Measurements from ENCODE around the gene SLC12A9. TPM values are rescaled to one million over a fixed set of nuclear protein-coding genes. Genes with fewer than 3 reads are reported as not detected.

The SLC12A9 gene
- total RNA-seq, 1 donor from 2014 or later = 30.5 TPM

DNA sequence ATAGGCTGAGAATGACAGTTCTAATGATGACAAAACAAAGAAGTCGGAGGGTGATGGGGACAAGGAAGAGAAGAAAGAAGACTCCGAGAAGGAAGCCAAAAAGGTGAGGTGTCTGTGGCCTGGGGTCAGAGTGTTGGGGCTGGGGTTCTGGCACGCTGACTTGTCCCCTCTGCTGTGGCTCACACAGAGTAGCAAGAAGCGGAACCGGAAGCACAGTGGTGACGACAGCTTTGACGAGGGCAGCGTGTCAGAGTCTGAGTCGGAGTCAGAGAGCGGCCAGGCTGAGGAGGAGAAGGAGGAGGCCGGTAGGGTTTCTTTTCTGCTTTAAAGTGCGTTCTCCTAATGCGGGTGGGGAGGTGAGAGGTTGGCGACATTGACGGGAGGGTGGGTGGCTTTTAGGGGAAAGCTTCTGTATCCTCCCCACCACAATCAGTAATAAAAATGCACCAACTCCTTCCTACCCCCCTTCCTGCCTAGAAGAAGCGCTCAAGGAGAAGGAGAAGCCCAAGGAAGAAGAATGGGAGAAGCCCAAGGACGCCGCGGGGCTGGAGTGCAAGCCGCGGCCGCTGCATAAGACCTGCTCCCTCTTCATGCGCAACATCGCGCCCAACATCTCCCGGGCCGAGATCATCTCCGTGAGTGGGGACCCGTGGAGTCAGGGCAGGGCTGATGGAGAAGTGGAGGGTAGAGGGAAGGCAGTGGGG is 32.4 kb downstream of the SLC12A9 start:
- peaks cover 84% of the 10 kb centered on the region for H3K79me2 ChIP-seq (ENCODE audit: insufficient read depth, low read length)
- peaks cover 30% of the 10 kb centered on the region for H3K36me3 Mint-ChIP-seq (ENCODE audit: low read depth, unreplicated experiment)
- FAIRE-seq = no peak

DNA sequence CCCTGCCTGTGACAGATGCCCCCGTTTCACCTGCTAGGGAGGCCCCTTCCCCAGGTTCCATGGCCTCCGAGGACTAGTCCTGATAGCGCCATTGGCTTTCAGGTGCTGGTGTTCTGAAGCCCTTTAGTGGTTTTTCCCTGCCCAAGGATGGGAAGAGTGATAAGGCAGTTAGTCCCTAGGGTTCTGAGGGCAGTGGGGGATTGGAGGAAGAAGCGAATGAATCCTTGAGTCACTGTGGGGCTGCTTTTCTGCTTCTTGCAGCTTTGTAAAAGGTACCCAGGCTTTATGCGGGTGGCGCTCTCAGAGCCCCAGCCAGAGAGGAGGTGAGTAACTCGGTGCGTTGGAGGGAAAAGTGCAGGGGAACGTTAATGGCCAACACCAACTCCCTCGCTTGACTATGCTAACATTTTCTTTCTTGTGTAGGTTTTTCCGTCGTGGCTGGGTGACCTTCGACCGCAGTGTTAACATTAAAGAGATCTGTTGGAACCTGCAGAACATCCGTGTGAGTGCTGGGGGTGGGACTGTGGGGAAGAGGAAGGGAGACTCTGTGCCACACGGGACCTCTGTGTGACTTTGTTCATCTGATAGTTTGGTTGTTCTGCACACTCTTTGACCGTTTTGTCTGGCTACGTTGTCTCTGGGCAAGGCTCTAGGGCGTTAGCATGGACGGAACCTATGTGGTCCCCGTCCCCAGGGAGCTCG is 33.1 kb downstream of the SLC12A9 start:
- H3K36me3 ChIP-seq (ENCODE audit: insufficient read depth, low read length) = peaks cover 45% of the 10 kb centered on the region
- no peak for FAIRE-seq

More for the DNA sequence above, 32.4 kb downstream of the SLC12A9 start:
- no peak for DNase-seq (ENCODE audit: low read depth)
- H3K4me1 Mint-ChIP-seq (ENCODE audit: low read depth, unreplicated experiment) = peaks cover 10% of the 10 kb centered on the region
- peaks cover 77% of the 10 kb centered on the region for H4K20me1 ChIP-seq (ENCODE audit: insufficient read depth, low read length)
- H3K27me3 Mint-ChIP-seq (ENCODE audit: low read depth, unreplicated experiment) = no peaks in the 10 kb centered on the region
- H3K4me3 ChIP-seq (ENCODE audit: insufficient read depth, low read depth, low read length) = no peak overlapping the region
- no peak overlapping the region for H3K27ac ChIP-seq (ENCODE audit: low read depth, low read length)
- H3K9me3 Mint-ChIP-seq (ENCODE audit: unreplicated experiment) = peaks cover under 1% of the 10 kb centered on the region
- H3K9me3 ChIP-seq (ENCODE audit: insufficient read depth, low read depth, low read length) = no peaks in the 10 kb centered on the region
- H3K27me3 ChIP-seq (ENCODE audit: insufficient read depth, low read length) = no peaks in the 10 kb centered on the region
- H3K36me3 ChIP-seq (ENCODE audit: insufficient read depth, low read length) = peaks cover 48% of the 10 kb centered on the region
- H2AFZ ChIP-seq (ENCODE audit: low read depth, low read length) = no peak overlapping the region
- peak overlapping the region; percentile 80 for H3K27ac Mint-ChIP-seq (ENCODE audit: unreplicated experiment)
- no peak overlapping the region for H3K4me3 Mint-ChIP-seq (ENCODE audit: unreplicated experiment)
- TF ChIP-seq, protein P1, sequence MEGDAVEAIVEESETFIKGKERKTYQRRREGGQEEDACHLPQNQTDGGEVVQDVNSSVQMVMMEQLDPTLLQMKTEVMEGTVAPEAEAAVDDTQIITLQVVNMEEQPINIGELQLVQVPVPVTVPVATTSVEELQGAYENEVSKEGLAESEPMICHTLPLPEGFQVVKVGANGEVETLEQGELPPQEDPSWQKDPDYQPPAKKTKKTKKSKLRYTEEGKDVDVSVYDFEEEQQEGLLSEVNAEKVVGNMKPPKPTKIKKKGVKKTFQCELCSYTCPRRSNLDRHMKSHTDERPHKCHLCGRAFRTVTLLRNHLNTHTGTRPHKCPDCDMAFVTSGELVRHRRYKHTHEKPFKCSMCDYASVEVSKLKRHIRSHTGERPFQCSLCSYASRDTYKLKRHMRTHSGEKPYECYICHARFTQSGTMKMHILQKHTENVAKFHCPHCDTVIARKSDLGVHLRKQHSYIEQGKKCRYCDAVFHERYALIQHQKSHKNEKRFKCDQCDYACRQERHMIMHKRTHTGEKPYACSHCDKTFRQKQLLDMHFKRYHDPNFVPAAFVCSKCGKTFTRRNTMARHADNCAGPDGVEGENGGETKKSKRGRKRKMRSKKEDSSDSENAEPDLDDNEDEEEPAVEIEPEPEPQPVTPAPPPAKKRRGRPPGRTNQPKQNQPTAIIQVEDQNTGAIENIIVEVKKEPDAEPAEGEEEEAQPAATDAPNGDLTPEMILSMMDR (IDR thresholded peaks at IDR 0.05; ENCODE audit: insufficient read depth, low read depth, low read length) = no peak
- no peak for TF ChIP-seq EZH2 (IDR thresholded peaks at IDR 0.05; ENCODE audit: insufficient read depth, low read length)
- no peak overlapping the region for H3K9ac ChIP-seq (ENCODE audit: low read length)
- H3K4me1 ChIP-seq (ENCODE audit: insufficient read depth, low read length) = peaks cover 16% of the 10 kb centered on the region
- H3K4me2 ChIP-seq (ENCODE audit: low read length) = no peak overlapping the region

More for the DNA sequence above, 33.1 kb downstream of the SLC12A9 start:
- peaks cover 77% of the 10 kb centered on the region for H3K79me2 ChIP-seq (ENCODE audit: insufficient read depth, low read length)
- Mint-ChIP-seq H3K4me1 (ENCODE audit: low read depth, unreplicated experiment) (peaks cover 12% of the 10 kb centered on the region), H3K9me3 (ENCODE audit: unreplicated experiment) (no peaks in the 10 kb centered on the region), H3K36me3 (ENCODE audit: low read depth, unreplicated experiment) (peaks cover 28% of the 10 kb centered on the region), H3K27ac (ENCODE audit: unreplicated experiment) (no peak overlapping the region), H3K4me3 (ENCODE audit: unreplicated experiment) (no peak overlapping the region), H3K27me3 (ENCODE audit: low read depth, unreplicated experiment) (no peaks in the 10 kb centered on the region)
- no peak overlapping the region for H2AFZ ChIP-seq (ENCODE audit: low read depth, low read length)
- no peak overlapping the region for H3K4me3 ChIP-seq (ENCODE audit: insufficient read depth, low read depth, low read length)
- H3K27me3 ChIP-seq (ENCODE audit: insufficient read depth, low read length) = no peaks in the 10 kb centered on the region
- no peak for TF ChIP-seq EZH2 (IDR thresholded peaks at IDR 0.05; ENCODE audit: insufficient read depth, low read length)
- TF ChIP-seq, protein P1 (IDR thresholded peaks at IDR 0.05; ENCODE audit: insufficient read depth, low read depth, low read length) = no peak
- H3K9ac ChIP-seq (ENCODE audit: low read length) = no peak overlapping the region
- no peak overlapping the region for H3K4me2 ChIP-seq (ENCODE audit: low read length)
- H4K20me1 ChIP-seq (ENCODE audit: insufficient read depth, low read length) = peaks cover 72% of the 10 kb centered on the region
- H3K9me3 ChIP-seq (ENCODE audit: insufficient read depth, low read depth, low read length) = no peaks in the 10 kb centered on the region
- DNase-seq (ENCODE audit: low read depth) = no peak
- peaks cover 22% of the 10 kb centered on the region for H3K4me1 ChIP-seq (ENCODE audit: insufficient read depth, low read length)
- no peak overlapping the region for H3K27ac ChIP-seq (ENCODE audit: low read depth, low read length)

All from astrocyte (in vitro differentiated cells and primary cell).